ENCODE data around the gene RUBCNL.

RUBCNL gene

GRCh38 chr13:46293436-46293835 is 93.6 kb downstream of the RUBCNL start:
- Histone ChIP-seq H3K4me1 (ENCODE audit: control insufficient read depth in 1 of 2, insufficient read depth in 2 of 2, low read length in 2 of 2) (peaks cover 6 to 10% of the 10 kb centered on the region in 2 donors), H3K36me3 (ENCODE audit: control insufficient read depth in 1 of 2, insufficient read depth in 2 of 2, low read length in 2 of 2) (no peaks in the 10 kb centered on the region), H3K27me3 (ENCODE audit: control insufficient read depth in 1 of 2, insufficient read depth in 2 of 2, low read length in 2 of 2) (no peaks in the 10 kb centered on the region), H3K9me3 (ENCODE audit: control insufficient read depth in 1 of 2, low read length in 2 of 2) (no peaks in the 10 kb centered on the region), H3K4me3 (ENCODE audit: low read depth in 1 of 2, low read length in 2 of 2) (no peak overlapping the region), H3K9ac (ENCODE audit: low read depth in 1 of 2, low read length in 2 of 2) (no peak overlapping the region), H3K27ac (ENCODE audit: low read depth, low read length) (no peak overlapping the region)
